GM19328 (cell line): ENCODE results near the gene ACSM2A.
"Not testable (repeated sequence)": the region's sequence is repeated elsewhere in the genome, so short reads cannot be mapped to it uniquely, and the experiment has no call there.

ENCODE experiments used
- ATAC-seq: cut with Tn5 transposase; IDR thresholded peaks from one replicate; pipeline ENCODE4 v1.9.1; 2021; ENCODE audit warnings: mild to moderate bottlenecking, moderate library complexity; ENCODE audit not compliant: unreplicated experiment

The ACSM2A gene

GRCh38 chr16:20536669-20537068 lies 85.3 kb downstream of the ACSM2A start:
- not testable (repeated sequence) for ATAC-seq
